Panc1 (cell line): ENCODE measurements around the gene SLCO4C1. TPM values are rescaled to one million over a fixed set of nuclear protein-coding genes. Genes with fewer than 3 reads are reported as not detected.

ENCODE experiments used
- ATAC-seq: fragments of 200-7000 bp; cut with Tn5 transposase; 2 replicates; pipeline ENCODE4 v1.9.1; 2020; ENCODE audit warnings: mild to moderate bottlenecking, moderate library complexity
- BruUV-seq: library from RNA; stranded (reverse); fragments of 400-500 nt; replicated peaks from 2 replicates; lab custom pipeline; 2021; lab: Mats Ljungman, UMichigan
- CTCF ChIA-PET: fragments of 300-600 bp; sonication (Branson Sonifier 250); formaldehyde crosslinking; loops from one replicate; lab custom pipeline; 2022; ENCODE audit warnings: antibody characterized with exemption; lab: Charles Lee
- POLR2A ChIA-PET: fragments of 300-600 bp; sonication (Branson Sonifier 250); formaldehyde crosslinking; loops from one replicate; lab custom pipeline; 2022; ENCODE audit warnings: antibody characterized with exemption; lab: Charles Lee
- DNase-seq: peaks from one replicate; pipeline ENCODE4 v3.0.0-alpha.2; 2010; ENCODE audit warnings: low read depth, low spot score
- H3K27ac ChIP-seq: 2 replicates; pipeline ENCODE4 v1.5.1; 2011; ENCODE audit warnings: mild to moderate bottlenecking, low read length, inconsistent platforms
- H3K27me3 ChIP-seq: fragments of 200-500 bp; sonication (Bioruptor generic); 2 replicates; pipeline ENCODE4 v1.6.0; 2014; ENCODE audit warnings: low read length, inconsistent platforms; ENCODE audit not compliant: control insufficient read depth, insufficient read depth
- H3K36me3 ChIP-seq: fragments of 200-500 bp; sonication (Bioruptor generic); 2 replicates; pipeline ENCODE4 v1.5.1; 2014; ENCODE audit warnings: inconsistent platforms, mild to moderate bottlenecking, low read length, moderate library complexity; ENCODE audit not compliant: control insufficient read depth, insufficient read depth
- H3K4me1 ChIP-seq: 2 replicates; pipeline ENCODE4 v1.5.1; 2011; ENCODE audit warnings: inconsistent platforms, mild to moderate bottlenecking, low read length, moderate library complexity; ENCODE audit not compliant: control insufficient read depth, insufficient read depth
- H3K4me3 ChIP-seq, 2 experiments: 2 replicates each; pipeline ENCODE4 v1.5.1; 2011 to 2012; ENCODE audit warnings: low read depth in 2 of 2, low read length in 2 of 2, mild to moderate bottlenecking in 2 of 2, inconsistent platforms in 1 of 2, moderate library complexity in 1 of 2
- H3K9me3 ChIP-seq: fragments of 200-500 bp; sonication (Bioruptor generic); 2 replicates; pipeline ENCODE4 v1.5.1; 2014; ENCODE audit warnings: low read depth, mild to moderate bottlenecking, inconsistent platforms, low read length, moderate library complexity; ENCODE audit not compliant: control insufficient read depth, insufficient read depth
- POLR2AphosphoS5 ChIP-seq: IDR thresholded peaks from 2 replicates; pipeline ENCODE4 v1.6.1; 2012; ENCODE audit warnings: mild to moderate bottlenecking, low read depth, low read length, moderate library complexity
- SIN3A ChIP-seq: IDR thresholded peaks from 2 replicates; pipeline ENCODE4 v1.6.1; 2012; ENCODE audit warnings: low read depth, mild to moderate bottlenecking, low read length, moderate library complexity, borderline replicate concordance; ENCODE audit not compliant: insufficient read depth
- TCF7L2 ChIP-seq: IDR thresholded peaks from 2 replicates; pipeline ENCODE4 v1.6.1; 2011; ENCODE audit warnings: mild to moderate bottlenecking, low read depth, low read length, inconsistent platforms
- in situ Hi-C: cut with HindIII; loops from 2 replicates; pipeline ENCODE4 v1.10.0; 2016; ENCODE audit warnings: low sequenced_read_pairs, low pct_unique_long_range_greater_than_20kb
- intact Hi-C: fragments of 100-400 bp; cut with micrococcal nuclease; formaldehyde crosslinking; loops from one replicate; pipeline ENCODE4 v1.10.0; 2022; ENCODE audit not compliant: unreplicated experiment
- total RNA-seq: library from RNA; stranded (reverse); gene quantifications from one replicate; pipeline ENCODE4 v1.2.1, GENCODE V29; 2021; ENCODE audit not compliant: unreplicated experiment
- TF ChIP-seq, protein P1 (sequence below): fragments of 450-650 bp; IDR thresholded peaks from 2 replicates; pipeline ENCODE4 v1.5.1; 2017; ENCODE audit warnings: mild to moderate bottlenecking
- TF ChIP-seq, protein P2 (sequence below), 2 experiments: IDR thresholded peaks; 2 replicates each; pipeline ENCODE4 v1.6.1; 2011 to 2012; ENCODE audit warnings: low read depth in 2 of 2, control low read depth in 1 of 2, low read length in 1 of 2, mild to moderate bottlenecking in 1 of 2, moderate library complexity in 1 of 2; ENCODE audit not compliant: insufficient read depth in 1 of 2

The SLCO4C1 gene
- total RNA-seq, 1 experiment from 2014 or later, result 0.90 TPM

DNA sequence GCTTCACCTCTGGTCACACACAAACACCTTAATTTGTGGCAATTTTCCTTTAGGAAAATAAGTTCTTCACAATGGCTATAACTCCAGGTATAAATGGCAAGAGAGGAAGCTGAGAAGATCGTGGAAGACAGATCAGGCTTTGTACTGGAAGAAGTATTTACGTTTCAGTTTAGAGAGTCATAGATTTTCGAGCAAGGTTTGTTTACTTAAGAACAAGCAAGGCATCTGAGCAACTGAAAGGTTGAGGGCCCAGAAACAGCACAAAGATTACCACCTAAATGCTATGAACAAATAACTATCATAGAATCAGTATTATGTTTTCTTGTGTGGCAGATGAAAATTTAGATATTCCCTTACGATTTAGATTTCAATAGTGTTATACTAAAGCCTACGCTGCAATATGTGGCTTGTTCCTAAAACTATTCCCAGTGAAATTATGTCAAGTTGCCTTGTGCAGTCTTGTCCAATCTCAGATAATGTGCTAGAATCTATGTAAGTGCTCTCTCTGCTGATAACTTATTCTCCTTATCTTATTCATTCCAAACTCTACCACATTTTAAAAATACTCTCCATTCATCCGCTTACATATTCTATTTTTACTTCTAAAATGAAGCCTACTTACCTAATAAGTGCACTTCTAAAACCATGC lies 6.7 kb downstream of the SLCO4C1 start:
- Histone ChIP-seq H3K4me3 (no peak overlapping the region), H3K27ac (no peak overlapping the region), H3K27me3 (no peaks in the 10 kb centered on the region), H3K4me1 (no peaks in the 10 kb centered on the region), H3K9me3 (no peaks in the 10 kb centered on the region), H3K36me3 (no peaks in the 10 kb centered on the region)
- ATAC-seq (no peak), DNase-seq (no peak)
- intact Hi-C loops, result no loop called here
- in situ Hi-C loops, result no loop called here
- ChIA-PET POLR2A (no interaction called here), CTCF (no interaction called here)
- BruUV-seq, result no TSS peak
- TF ChIP-seq TCF7L2, result no peak
- TF ChIP-seq SIN3A, result no peak
- no peak for TF ChIP-seq POLR2AphosphoS5
- TF ChIP-seq, protein P1, sequence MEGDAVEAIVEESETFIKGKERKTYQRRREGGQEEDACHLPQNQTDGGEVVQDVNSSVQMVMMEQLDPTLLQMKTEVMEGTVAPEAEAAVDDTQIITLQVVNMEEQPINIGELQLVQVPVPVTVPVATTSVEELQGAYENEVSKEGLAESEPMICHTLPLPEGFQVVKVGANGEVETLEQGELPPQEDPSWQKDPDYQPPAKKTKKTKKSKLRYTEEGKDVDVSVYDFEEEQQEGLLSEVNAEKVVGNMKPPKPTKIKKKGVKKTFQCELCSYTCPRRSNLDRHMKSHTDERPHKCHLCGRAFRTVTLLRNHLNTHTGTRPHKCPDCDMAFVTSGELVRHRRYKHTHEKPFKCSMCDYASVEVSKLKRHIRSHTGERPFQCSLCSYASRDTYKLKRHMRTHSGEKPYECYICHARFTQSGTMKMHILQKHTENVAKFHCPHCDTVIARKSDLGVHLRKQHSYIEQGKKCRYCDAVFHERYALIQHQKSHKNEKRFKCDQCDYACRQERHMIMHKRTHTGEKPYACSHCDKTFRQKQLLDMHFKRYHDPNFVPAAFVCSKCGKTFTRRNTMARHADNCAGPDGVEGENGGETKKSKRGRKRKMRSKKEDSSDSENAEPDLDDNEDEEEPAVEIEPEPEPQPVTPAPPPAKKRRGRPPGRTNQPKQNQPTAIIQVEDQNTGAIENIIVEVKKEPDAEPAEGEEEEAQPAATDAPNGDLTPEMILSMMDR, result no peak
- TF ChIP-seq, protein P2, sequence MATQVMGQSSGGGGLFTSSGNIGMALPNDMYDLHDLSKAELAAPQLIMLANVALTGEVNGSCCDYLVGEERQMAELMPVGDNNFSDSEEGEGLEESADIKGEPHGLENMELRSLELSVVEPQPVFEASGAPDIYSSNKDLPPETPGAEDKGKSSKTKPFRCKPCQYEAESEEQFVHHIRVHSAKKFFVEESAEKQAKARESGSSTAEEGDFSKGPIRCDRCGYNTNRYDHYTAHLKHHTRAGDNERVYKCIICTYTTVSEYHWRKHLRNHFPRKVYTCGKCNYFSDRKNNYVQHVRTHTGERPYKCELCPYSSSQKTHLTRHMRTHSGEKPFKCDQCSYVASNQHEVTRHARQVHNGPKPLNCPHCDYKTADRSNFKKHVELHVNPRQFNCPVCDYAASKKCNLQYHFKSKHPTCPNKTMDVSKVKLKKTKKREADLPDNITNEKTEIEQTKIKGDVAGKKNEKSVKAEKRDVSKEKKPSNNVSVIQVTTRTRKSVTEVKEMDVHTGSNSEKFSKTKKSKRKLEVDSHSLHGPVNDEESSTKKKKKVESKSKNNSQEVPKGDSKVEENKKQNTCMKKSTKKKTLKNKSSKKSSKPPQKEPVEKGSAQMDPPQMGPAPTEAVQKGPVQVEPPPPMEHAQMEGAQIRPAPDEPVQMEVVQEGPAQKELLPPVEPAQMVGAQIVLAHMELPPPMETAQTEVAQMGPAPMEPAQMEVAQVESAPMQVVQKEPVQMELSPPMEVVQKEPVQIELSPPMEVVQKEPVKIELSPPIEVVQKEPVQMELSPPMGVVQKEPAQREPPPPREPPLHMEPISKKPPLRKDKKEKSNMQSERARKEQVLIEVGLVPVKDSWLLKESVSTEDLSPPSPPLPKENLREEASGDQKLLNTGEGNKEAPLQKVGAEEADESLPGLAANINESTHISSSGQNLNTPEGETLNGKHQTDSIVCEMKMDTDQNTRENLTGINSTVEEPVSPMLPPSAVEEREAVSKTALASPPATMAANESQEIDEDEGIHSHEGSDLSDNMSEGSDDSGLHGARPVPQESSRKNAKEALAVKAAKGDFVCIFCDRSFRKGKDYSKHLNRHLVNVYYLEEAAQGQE (IDR thresholded peaks at IDR 0.05; ENCODE audit: insufficient read depth in 1 of 2, low read depth in 2 of 2, low read length in 1 of 2), result no peak

DNA sequence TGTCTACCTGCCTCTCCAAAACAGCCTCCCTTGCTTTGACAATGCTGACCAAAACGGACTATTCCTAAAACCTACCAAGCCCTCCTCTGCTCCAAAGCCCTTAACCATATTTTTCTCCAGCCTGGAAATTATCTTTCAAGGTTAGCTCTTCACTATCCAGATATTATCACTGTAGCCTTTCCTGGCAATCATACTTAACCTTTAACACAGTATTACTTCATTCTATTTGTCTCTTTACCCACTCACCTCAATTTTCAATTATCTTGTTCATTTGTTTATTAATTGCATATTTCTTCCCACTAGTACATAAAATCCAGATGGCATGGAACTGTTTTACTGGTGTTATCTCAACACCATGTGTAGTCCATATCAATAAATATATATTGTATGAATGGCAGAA lies 7.5 kb downstream of the SLCO4C1 start:
- Histone ChIP-seq H3K36me3 (no peaks in the 10 kb centered on the region), H3K4me3 (no peak overlapping the region), H3K27me3 (no peaks in the 10 kb centered on the region), H3K27ac (no peak overlapping the region), H3K9me3 (no peaks in the 10 kb centered on the region), H3K4me1 (no peaks in the 10 kb centered on the region)
- DNase-seq (no peak), ATAC-seq (no peak)
- intact Hi-C loops (no loop called here), in situ Hi-C loops (no loop called here)
- ChIA-PET POLR2A (no interaction called here), CTCF (no interaction called here)
- no TSS peak for BruUV-seq
- TF ChIP-seq, protein P2 (IDR thresholded peaks at IDR 0.05; ENCODE audit: insufficient read depth in 1 of 2, low read depth in 2 of 2, low read length in 1 of 2), result no peak
